ENCODE results near the gene PJVK. TPM values are rescaled to one million over a fixed set of nuclear protein-coding genes. Genes with fewer than 3 reads are reported as not detected.

The PJVK gene
- total and polyA plus RNA-seq, 10 of the 15 experiments (the other 5 are each of a cell fraction or from before 2014, with no cell fraction given), result 1.8 to 6.8 (median 3.2) TPM

GRCh38 chr2:178414266-178415247 is 36.6 kb upstream of the PJVK start (continued):
- TF ChIP-seq ZBTB11 (CRISPR knock-in tag; IDR thresholded peaks at IDR 0.05) (no peak), SMAD5 (IDR thresholded peaks at IDR 0.05; ENCODE audit: low read depth) (no peak), E4F1 (IDR thresholded peaks at IDR 0.05; ENCODE audit: borderline replicate concordance, partially characterized antibody) (no peak), POU2F2 (IDR thresholded peaks at IDR 0.05; ENCODE audit: borderline replicate concordance, low read depth, low read length) (peak; percentile 74; the same call in 2 of the 3 replicates), ZNF274 (IDR thresholded peaks at IDR 0.05; ENCODE audit: insufficient read depth, insufficient read length) (no peak), NKRF (conservative IDR thresholded peaks at IDR 0.05) (peak; percentile 18; the same call in 1 of the 2 replicates), RBBP5 (conservative IDR thresholded peaks at IDR 0.05) (no peak), RUNX3 (IDR thresholded peaks at IDR 0.05; ENCODE audit: low read length) (peak; percentile 99), MYB (IDR thresholded peaks at IDR 0.05; ENCODE audit: borderline replicate concordance, low read depth, low read length) (peak; percentile 52; the same call in 1 of the 2 replicates), HDGF (IDR thresholded peaks at IDR 0.05) (peak; percentile 38; the same call in 1 of the 2 replicates), ESRRA (IDR thresholded peaks at IDR 0.05; ENCODE audit: low read length) (peak; percentile 60; the same call in 1 of the 2 replicates), RCOR1 (conservative IDR thresholded peaks at IDR 0.05; ENCODE audit: low read depth, low read length) (peak; percentile 78; the same call in 1 of the 2 replicates), IKZF1 (conservative IDR thresholded peaks at IDR 0.05) (peak; percentile 90), TCF12 (IDR thresholded peaks at IDR 0.05; ENCODE audit: low read depth, low read length) (0 out of 2 replicates have a peak, but pooled peaks have one; percentile 48), ATF3 (IDR thresholded peaks at IDR 0.05; ENCODE audit: borderline replicate concordance, extremely low read depth, low read depth, low read length) (no peak), ASH2L (IDR thresholded peaks at IDR 0.05; ENCODE audit: borderline replicate concordance, low read depth) (no peak), RELB (IDR thresholded peaks at IDR 0.05; ENCODE audit: low read depth) (peak; percentile 68), MXI1 (IDR thresholded peaks at IDR 0.05; ENCODE audit: low read depth, low read length) (peak; percentile 66; the same call in 1 of the 2 replicates), KAT2A (conservative IDR thresholded peaks at IDR 0.05; ENCODE audit: control insufficient read depth, low read depth, low read length) (no peak)
